Tibial nerve (tissue), 4 donors: Measurements from ENCODE around the gene VPS33B. TPM values are rescaled to one million over a fixed set of nuclear protein-coding genes. Genes with fewer than 3 reads are reported as not detected.

Experiments used
- DNase-seq, 2 donors: peaks; one replicate each; pipeline ENCODE4 v3.0.0-alpha.2; 2019; ENCODE audit warnings: low spot score in 2 of 2
- H3K27ac ChIP-seq, 4 donors: fragments of 200-600 bp; sonication (generic) in 3 of 4; one replicate each; pipeline ENCODE4 v1.5.1; 2017 to 2019; ENCODE audit warnings: mild to moderate bottlenecking in 1 of 4
- H3K27me3 ChIP-seq, 2 donors: fragments of 200-600 bp; sonication (generic) in 1 of 2; one replicate each; pipeline versions ENCODE4 v1.5.1 to v1.6.0; 2017 to 2019
- H3K36me3 ChIP-seq, 3 donors: fragments of 200-600 bp; sonication (generic); one replicate each; pipeline ENCODE4 v1.5.1; 2018 to 2019
- H3K4me1 ChIP-seq, 4 donors: fragments of 200-600 bp; sonication (generic) in 3 of 4; one replicate each; pipeline ENCODE4 v1.5.1; 2017 to 2019
- H3K4me3 ChIP-seq, 4 donors: fragments of 200-600 bp; sonication (generic) in 3 of 4; one replicate each; pipeline ENCODE4 v1.5.1; 2017 to 2019; ENCODE audit warnings: mild to moderate bottlenecking in 1 of 4, moderate library complexity in 1 of 4
- H3K9me3 ChIP-seq, 4 donors: fragments of 200-600 bp; sonication (generic) in 3 of 4; one replicate each; pipeline ENCODE4 v1.5.1; 2017 to 2019
- CTCF ChIP-seq, 5 experiments: fragments of 200-600 bp in 3 of 5; fragments of 450-650 bp in 2 of 5; sonication (generic) in 3 of 5; IDR thresholded peaks; one replicate each; pipeline ENCODE4 v1.5.1; 2016 to 2019; ENCODE audit warnings: antibody characterized with exemption in 5 of 5, mild to moderate bottlenecking in 3 of 5, moderate library complexity in 2 of 5
- EP300 ChIP-seq, 2 donors: sonication (generic); formaldehyde crosslinking; IDR thresholded peaks; one replicate each; pipeline ENCODE4 v1.6.1; 2017; ENCODE audit warnings: antibody characterized with exemption in 2 of 2, mild to moderate bottlenecking in 1 of 2
- POLR2A ChIP-seq, 2 donors: fragments of 450-650 bp; IDR thresholded peaks; one replicate each; pipeline ENCODE4 v1.6.1; 2017; ENCODE audit warnings: antibody characterized with exemption in 2 of 2, mild to moderate bottlenecking in 2 of 2, moderate library complexity in 2 of 2
- WGBS, 2 donors: methylation state at CpG; one replicate each; pipeline ENCODE4 v1.1.5; 2018; 5-methylcytosine and 5-hydroxymethylcytosine counted together
- total RNA-seq, 4 donors: library from RNA; depleted of rRNA; stranded (reverse); fragments of >200 nt; gene quantifications; one replicate each; pipeline ENCODE4 v1.1.0, GENCODE V29; 2016

VPS33B gene
- total RNA-seq, 4 donors from 2014 or later: 8.7 to 10.9 (median 10.1) TPM

GRCh38 chr15:90994417-90995311 lies 27.7 kb downstream of the VPS33B start, which contains the start of gene PRC1:
PRC1 (minus strand) TSS chr15:90994535; CDS start chr15:90994417, 118 bp downstream.
- Histone ChIP-seq H3K4me3 (peak within 1 kb of the TSS; percentile 80 to 89 (median 84)), H3K36me3 (peaks cover 0 to 29% (median 3%) of the 10 kb centered on the region in 3 donors), H3K27me3 (no peaks in the 10 kb centered on the region), H3K9me3 (no peaks in the 10 kb centered on the region), H3K27ac (peak within 1 kb of the TSS; percentile 87 to 98 (median 92)), H3K4me1 (peaks cover 0 to 17% (median 0%) of the 10 kb centered on the region in 4 donors)
- TF ChIP-seq POLR2A (IDR thresholded peaks at IDR 0.05): peak; percentile 42 to 92
- peak; percentile 78 to 95 for TF ChIP-seq EP300 (IDR thresholded peaks at IDR 0.05)
- peak in 1 of 5 experiments; percentile 22 for TF ChIP-seq CTCF (IDR thresholded peaks at IDR 0.05)
- 0 to 1% methylated on average over 28 to 62 of the region's 75 CpGs for WGBS, 2 donors
- peak; percentile 93 to 94 for DNase-seq

GRCh38 chr15:90994059-90994416 lies 28.4 kb downstream of the VPS33B start:
- Histone ChIP-seq H3K27ac (peak overlapping the region; percentile 87 to 98 (median 92)), H3K27me3 (no peaks in the 10 kb centered on the region), H3K9me3 (no peaks in the 10 kb centered on the region), H3K4me1 (peaks cover 0 to 17% (median 0%) of the 10 kb centered on the region in 4 donors), H3K4me3 (peak overlapping the region; percentile 80 to 89 (median 84)), H3K36me3 (peaks cover 0 to 23% (median 0%) of the 10 kb centered on the region in 3 donors)
- WGBS, 2 donors: 0% methylated on average over 13 to 19 of the region's 50 CpGs
- TF ChIP-seq CTCF (IDR thresholded peaks at IDR 0.05): no peak
- no peak for TF ChIP-seq EP300 (IDR thresholded peaks at IDR 0.05)
- no peak for DNase-seq

- 81 to 88% methylated on average over 6 of the region's 6 CpGs for WGBS, 2 donors
- Histone ChIP-seq H3K4me1 (peaks cover 0 to 17% (median 0%) of the 10 kb centered on the region in 4 donors), H3K27me3 (no peaks in the 10 kb centered on the region), H3K9me3 (no peaks in the 10 kb centered on the region), H3K36me3 (no peaks in the 10 kb centered on the region), H3K4me3 (no peak overlapping the region), H3K27ac (no peak overlapping the region)
- no peak for DNase-seq
- no peak for TF ChIP-seq EP300 (IDR thresholded peaks at IDR 0.05)
- TF ChIP-seq CTCF (IDR thresholded peaks at IDR 0.05): no peak
- TF ChIP-seq POLR2A (IDR thresholded peaks at IDR 0.05): no peak
Measured at GRCh38 chr15:90991587-90992285, 30.7 kb downstream of the VPS33B start.

GRCh38 chr15:90990446-90990845 lies 31.9 kb downstream of the VPS33B start:
- WGBS, 2 donors: 97 to 98% methylated on average over 4 of the region's 4 CpGs
- TF ChIP-seq POLR2A (IDR thresholded peaks at IDR 0.05): no peak
- no peak for TF ChIP-seq CTCF (IDR thresholded peaks at IDR 0.05)
- no peak for TF ChIP-seq EP300 (IDR thresholded peaks at IDR 0.05)
- H3K4me1 ChIP-seq: peaks cover 0 to 17% (median 0%) of the 10 kb centered on the region in 4 donors
- no peaks in the 10 kb centered on the region for H3K27me3 ChIP-seq
- H3K4me3 ChIP-seq: no peak overlapping the region
- H3K36me3 ChIP-seq: no peaks in the 10 kb centered on the region
- DNase-seq: no peak
- H3K27ac ChIP-seq: no peak overlapping the region
- no peaks in the 10 kb centered on the region for H3K9me3 ChIP-seq
